Liver (tissue), 9 donors: Measurements from ENCODE around the gene AKR1D1. TPM values are rescaled to one million over a fixed set of nuclear protein-coding genes. Genes with fewer than 3 reads are reported as not detected.
"Not testable (repeated sequence)": the region's sequence is repeated elsewhere in the genome, so short reads cannot be mapped to it uniquely, and the experiment has no call there.

Experiments used
- DNase-seq: peaks from one replicate; pipeline ENCODE4 v3.0.0-alpha.2; 2017; ENCODE audit warnings: low spot score
- H3K27ac ChIP-seq, 2 donors: one replicate each; pipeline ENCODE4 v1.7.0; 2013; ENCODE audit warnings: inconsistent platforms in 2 of 2, low read length in 2 of 2, control low read depth in 1 of 2, low read depth in 1 of 2, mild to moderate bottlenecking in 1 of 2
- H3K27me3 ChIP-seq, 4 donors: one replicate each; pipeline versions ENCODE4 v1.6.1 to v1.7.0; 2013; ENCODE audit warnings: low read length in 3 of 4, inconsistent platforms in 1 of 4, mild to moderate bottlenecking in 1 of 4, moderate library complexity in 1 of 4; ENCODE audit not compliant: control insufficient read depth in 4 of 4, insufficient read depth in 4 of 4
- H3K36me3 ChIP-seq, 4 donors: one replicate each; pipeline versions ENCODE4 v1.6.1 to v1.7.0; 2013; ENCODE audit warnings: low read length in 3 of 4, mild to moderate bottlenecking in 3 of 4, low read depth in 1 of 4, moderate library complexity in 1 of 4; ENCODE audit not compliant: control insufficient read depth in 4 of 4, insufficient read depth in 3 of 4
- H3K4me1 ChIP-seq, 4 donors: one replicate each; pipeline versions ENCODE4 v1.6.1 to v1.7.0; 2013; ENCODE audit warnings: low read length in 3 of 4, mild to moderate bottlenecking in 3 of 4, moderate library complexity in 1 of 4; ENCODE audit not compliant: control insufficient read depth in 4 of 4, insufficient read depth in 4 of 4
- H3K4me3 ChIP-seq, 3 donors: one replicate each; pipeline versions ENCODE4 v1.6.1 to v1.7.0; 2013; ENCODE audit warnings: low read length in 3 of 3, control low read depth in 1 of 3, low read depth in 1 of 3, mild to moderate bottlenecking in 1 of 3
- H3K9ac ChIP-seq, 2 donors: one replicate each; pipeline ENCODE4 v1.7.0; 2013; ENCODE audit warnings: low read length in 2 of 2, mild to moderate bottlenecking in 2 of 2, moderate library complexity in 2 of 2, control low read depth in 1 of 2, low read depth in 1 of 2
- H3K9me3 ChIP-seq, 4 donors: one replicate each; pipeline versions ENCODE4 v1.6.1 to v1.7.0; 2013; ENCODE audit warnings: low read length in 3 of 4; ENCODE audit not compliant: control insufficient read depth in 4 of 4
- EGR1 ChIP-seq, 2 donors: IDR thresholded peaks; 2 replicates each; pipeline ENCODE4 v1.6.1; 2016 to 2018; ENCODE audit warnings: antibody characterized with exemption in 2 of 2, low read depth in 2 of 2
- FOXA1 ChIP-seq: IDR thresholded peaks from 2 replicates; pipeline ENCODE4 v1.6.1; 2016; ENCODE audit warnings: antibody characterized with exemption
- FOXA2 ChIP-seq: IDR thresholded peaks from 2 replicates; pipeline ENCODE4 v1.6.1; 2016; ENCODE audit warnings: antibody characterized with exemption
- GABPA ChIP-seq, 2 donors: IDR thresholded peaks in 1 of 2; conservative IDR thresholded peaks in 1 of 2; 2 replicates each; pipeline ENCODE4 v1.6.1; 2016; ENCODE audit warnings: antibody characterized with exemption in 2 of 2, mild to moderate bottlenecking in 1 of 2, moderate library complexity in 1 of 2
- HNF4A ChIP-seq, 2 donors: conservative IDR thresholded peaks; 2 replicates each; pipeline ENCODE4 v1.6.1; 2016; ENCODE audit warnings: antibody characterized with exemption in 2 of 2, mild to moderate bottlenecking in 2 of 2
- HNF4G ChIP-seq: IDR thresholded peaks from 2 replicates; pipeline ENCODE4 v1.6.1; 2016; ENCODE audit warnings: antibody characterized with exemption
- JUND ChIP-seq, 2 donors: IDR thresholded peaks; 2 replicates each; pipeline ENCODE4 v1.6.1; 2016; ENCODE audit warnings: antibody characterized with exemption in 2 of 2
- MAX ChIP-seq: IDR thresholded peaks from 2 replicates; pipeline ENCODE4 v1.6.1; 2016; ENCODE audit warnings: antibody characterized with exemption
- RAD21 ChIP-seq, 2 donors: IDR thresholded peaks; 2 replicates each; pipeline ENCODE4 v1.6.1; 2016; ENCODE audit warnings: antibody characterized with exemption in 2 of 2, mild to moderate bottlenecking in 2 of 2
- TAF1 ChIP-seq: conservative IDR thresholded peaks from 2 replicates; pipeline ENCODE4 v1.6.1; 2016; ENCODE audit warnings: antibody characterized with exemption, mild to moderate bottlenecking
- YY1 ChIP-seq: IDR thresholded peaks from 2 replicates; pipeline ENCODE4 v1.6.1; 2016; ENCODE audit warnings: antibody characterized with exemption, mild to moderate bottlenecking
- ZBTB33 ChIP-seq: IDR thresholded peaks from 2 replicates; pipeline ENCODE4 v1.6.1; 2016; ENCODE audit warnings: antibody characterized with exemption
- WGBS: extraction: QIAGEN DNeasy Blood & Tissue Kit; methylation state at CpG from one replicate; pipeline ENCODE4 v1.1.7; 2013; 5-methylcytosine and 5-hydroxymethylcytosine counted together
- polyA plus RNA-seq, 2 donors: library from polyadenylated mRNA; stranded (reverse) in 1 of 2; unstranded in 1 of 2; fragments of 200-250 nt in 1 of 2; fragments of >200 nt in 1 of 2; fragmentation: Nextera tagmentation in 1 of 2; extraction: Ambion mirVana in 1 of 2; gene quantifications; one replicate each; pipeline versions ENCODE4 v1.2.1 to v1.2.3, GENCODE V29; 2013 to 2015
- total RNA-seq, 2 donors: library from RNA; depleted of rRNA; stranded (reverse); fragments of >200 nt; gene quantifications; one replicate each; pipeline ENCODE4 v1.2.3, GENCODE V29; 2014
- TF ChIP-seq, protein P1 (sequence below): fragments of 150-350 bp; IDR thresholded peaks from 2 replicates; pipeline ENCODE4 v1.5.1; 2017; ENCODE audit warnings: improper control_type of control experiment, low read depth, low read length; ENCODE audit not compliant: missing input control
- TF ChIP-seq, protein P2 (sequence below): IDR thresholded peaks from 2 replicates; pipeline ENCODE4 v1.6.1; 2016; ENCODE audit warnings: antibody characterized with exemption, mild to moderate bottlenecking
- donor health status: healthy.
- donor health status: healthy.
- donor health status: healthy.
- donor health status: healthy.
- donor health status: healthy.

AKR1D1 gene
- total and polyA plus RNA-seq, 4 donors: 18.6 to 93.9 (median 31.9) TPM

DNA sequence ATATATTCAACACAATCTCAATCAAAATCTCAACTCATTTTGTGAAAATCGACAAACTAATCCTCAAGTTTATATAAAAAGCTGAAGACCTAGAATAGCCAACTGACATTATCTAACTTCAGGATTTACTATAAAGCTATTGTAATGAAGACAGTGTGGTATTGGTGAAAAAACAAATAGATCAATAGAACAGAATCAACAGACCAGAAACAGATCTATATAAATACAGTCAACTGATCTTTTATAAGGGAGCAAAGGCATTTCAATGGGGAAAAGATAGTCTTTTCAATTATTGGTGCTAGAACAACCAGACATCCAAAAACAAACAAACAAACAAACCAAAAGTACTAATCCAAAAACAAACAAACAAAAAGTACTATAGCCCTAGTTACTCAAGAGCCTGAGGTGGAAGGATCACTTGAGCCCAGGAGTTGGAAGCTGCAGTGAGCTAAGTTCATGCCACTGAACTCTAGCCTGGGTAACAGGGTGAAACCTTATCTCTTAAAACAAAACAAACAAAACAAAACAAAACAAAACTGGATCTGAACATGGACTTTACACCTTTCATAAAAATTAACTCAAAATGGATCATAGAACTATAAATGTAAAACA is 26.6 kb upstream of the AKR1D1 start (continued):
- TF ChIP-seq, protein P1, sequence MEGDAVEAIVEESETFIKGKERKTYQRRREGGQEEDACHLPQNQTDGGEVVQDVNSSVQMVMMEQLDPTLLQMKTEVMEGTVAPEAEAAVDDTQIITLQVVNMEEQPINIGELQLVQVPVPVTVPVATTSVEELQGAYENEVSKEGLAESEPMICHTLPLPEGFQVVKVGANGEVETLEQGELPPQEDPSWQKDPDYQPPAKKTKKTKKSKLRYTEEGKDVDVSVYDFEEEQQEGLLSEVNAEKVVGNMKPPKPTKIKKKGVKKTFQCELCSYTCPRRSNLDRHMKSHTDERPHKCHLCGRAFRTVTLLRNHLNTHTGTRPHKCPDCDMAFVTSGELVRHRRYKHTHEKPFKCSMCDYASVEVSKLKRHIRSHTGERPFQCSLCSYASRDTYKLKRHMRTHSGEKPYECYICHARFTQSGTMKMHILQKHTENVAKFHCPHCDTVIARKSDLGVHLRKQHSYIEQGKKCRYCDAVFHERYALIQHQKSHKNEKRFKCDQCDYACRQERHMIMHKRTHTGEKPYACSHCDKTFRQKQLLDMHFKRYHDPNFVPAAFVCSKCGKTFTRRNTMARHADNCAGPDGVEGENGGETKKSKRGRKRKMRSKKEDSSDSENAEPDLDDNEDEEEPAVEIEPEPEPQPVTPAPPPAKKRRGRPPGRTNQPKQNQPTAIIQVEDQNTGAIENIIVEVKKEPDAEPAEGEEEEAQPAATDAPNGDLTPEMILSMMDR: no peak
- peak; percentile 46 for TF ChIP-seq MAX
- peak; percentile 40 to 54 for TF ChIP-seq RAD21 (IDR thresholded peaks at IDR 0.05)
- peak; percentile 73 to 89 for TF ChIP-seq JUND (IDR thresholded peaks at IDR 0.05)

DNA sequence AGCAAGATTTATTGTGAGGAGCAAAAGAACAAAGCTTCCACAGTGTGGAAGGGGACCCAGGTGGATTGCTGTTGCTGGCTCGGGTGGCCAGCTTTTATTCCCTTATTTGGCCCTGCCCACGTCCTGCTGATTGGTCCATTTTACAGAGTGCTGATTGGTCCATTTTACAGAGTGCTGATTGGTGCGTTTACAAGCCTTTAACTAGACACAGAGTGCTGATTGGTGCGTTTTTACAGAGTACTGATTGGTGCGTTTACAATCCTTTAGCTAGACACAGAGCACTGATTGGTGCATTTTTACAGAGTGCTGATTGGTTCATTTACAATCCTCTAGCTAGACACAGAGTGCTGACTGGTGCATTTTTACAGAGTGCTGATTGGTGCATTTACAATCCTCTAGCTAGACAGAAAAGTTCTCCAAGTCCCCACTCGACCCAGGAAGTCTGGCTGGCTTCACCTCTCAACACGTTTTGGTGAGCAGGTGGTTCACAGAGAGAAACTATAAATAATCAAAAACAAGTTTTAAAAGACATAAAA is 24.5 kb upstream of the AKR1D1 start:
- H3K27ac ChIP-seq, H3K9me3 ChIP-seq, H3K9ac ChIP-seq, H3K4me3 ChIP-seq, H3K27me3 ChIP-seq, DNase-seq, H3K36me3 ChIP-seq: not testable (repeated sequence)
- 94% methylated on average over 7 of the region's 7 CpGs for WGBS
- peaks cover 6 to 28% (median 20%) of the 10 kb centered on the region in 4 donors for H3K4me1 ChIP-seq

DNA sequence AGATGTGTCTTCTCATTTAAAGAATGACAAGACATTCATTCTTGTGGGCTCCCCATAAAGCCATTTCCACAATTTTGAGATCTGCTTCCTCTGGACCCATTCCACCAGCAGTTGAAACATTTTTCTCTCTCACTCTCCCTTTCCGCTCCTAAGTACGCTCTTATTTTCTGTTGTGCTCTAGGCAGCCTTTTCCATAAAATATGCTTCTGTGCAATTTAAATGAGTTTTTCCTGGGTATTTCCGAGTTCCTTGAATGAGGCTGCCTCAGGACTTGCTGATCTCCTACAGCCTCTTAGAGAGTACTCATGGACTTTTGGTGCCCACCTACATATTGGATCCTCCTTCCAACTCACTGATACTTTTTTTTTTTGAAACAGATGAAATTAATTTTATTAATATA is 23.6 kb upstream of the AKR1D1 start:
- Histone ChIP-seq H3K36me3 (no peaks in the 10 kb centered on the region), H3K9me3 (no peaks in the 10 kb centered on the region), H3K4me1 (peaks cover 6 to 23% (median 19%) of the 10 kb centered on the region in 4 donors), H3K4me3 (no peak overlapping the region), H3K9ac (no peak overlapping the region), H3K27me3 (no peaks in the 10 kb centered on the region), H3K27ac (no peak overlapping the region)
- TF ChIP-seq RAD21 (IDR thresholded peaks at IDR 0.05) (no peak), GABPA (IDR thresholded peaks at IDR 0.05 in 1 of 2, conservative IDR thresholded peaks at IDR 0.05 in 1 of 2) (no peak), JUND (IDR thresholded peaks at IDR 0.05) (no peak), TAF1 (no peak), HNF4G (no peak), EGR1 (IDR thresholded peaks at IDR 0.05; ENCODE audit: low read depth in 2 of 2) (no peak), FOXA2 (no peak), MAX (no peak), FOXA1 (no peak), ZBTB33 (no peak), YY1 (no peak), HNF4A (conservative IDR thresholded peaks at IDR 0.05) (no peak)
- TF ChIP-seq, protein P1: no peak
- TF ChIP-seq, protein P2, sequence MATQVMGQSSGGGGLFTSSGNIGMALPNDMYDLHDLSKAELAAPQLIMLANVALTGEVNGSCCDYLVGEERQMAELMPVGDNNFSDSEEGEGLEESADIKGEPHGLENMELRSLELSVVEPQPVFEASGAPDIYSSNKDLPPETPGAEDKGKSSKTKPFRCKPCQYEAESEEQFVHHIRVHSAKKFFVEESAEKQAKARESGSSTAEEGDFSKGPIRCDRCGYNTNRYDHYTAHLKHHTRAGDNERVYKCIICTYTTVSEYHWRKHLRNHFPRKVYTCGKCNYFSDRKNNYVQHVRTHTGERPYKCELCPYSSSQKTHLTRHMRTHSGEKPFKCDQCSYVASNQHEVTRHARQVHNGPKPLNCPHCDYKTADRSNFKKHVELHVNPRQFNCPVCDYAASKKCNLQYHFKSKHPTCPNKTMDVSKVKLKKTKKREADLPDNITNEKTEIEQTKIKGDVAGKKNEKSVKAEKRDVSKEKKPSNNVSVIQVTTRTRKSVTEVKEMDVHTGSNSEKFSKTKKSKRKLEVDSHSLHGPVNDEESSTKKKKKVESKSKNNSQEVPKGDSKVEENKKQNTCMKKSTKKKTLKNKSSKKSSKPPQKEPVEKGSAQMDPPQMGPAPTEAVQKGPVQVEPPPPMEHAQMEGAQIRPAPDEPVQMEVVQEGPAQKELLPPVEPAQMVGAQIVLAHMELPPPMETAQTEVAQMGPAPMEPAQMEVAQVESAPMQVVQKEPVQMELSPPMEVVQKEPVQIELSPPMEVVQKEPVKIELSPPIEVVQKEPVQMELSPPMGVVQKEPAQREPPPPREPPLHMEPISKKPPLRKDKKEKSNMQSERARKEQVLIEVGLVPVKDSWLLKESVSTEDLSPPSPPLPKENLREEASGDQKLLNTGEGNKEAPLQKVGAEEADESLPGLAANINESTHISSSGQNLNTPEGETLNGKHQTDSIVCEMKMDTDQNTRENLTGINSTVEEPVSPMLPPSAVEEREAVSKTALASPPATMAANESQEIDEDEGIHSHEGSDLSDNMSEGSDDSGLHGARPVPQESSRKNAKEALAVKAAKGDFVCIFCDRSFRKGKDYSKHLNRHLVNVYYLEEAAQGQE: no peak
- WGBS: 96% methylated on average over 3 of the region's 3 CpGs
- DNase-seq: no peak

GRCh38 chr7:138055698-138056097 is 20.6 kb upstream of the AKR1D1 start:
- WGBS: 87% methylated on average over 2 of the region's 4 CpGs
- not testable (repeated sequence) for H3K4me3 ChIP-seq, H3K27ac ChIP-seq, H3K27me3 ChIP-seq, H3K36me3 ChIP-seq, H3K9me3 ChIP-seq, H3K9ac ChIP-seq, DNase-seq, H3K4me1 ChIP-seq
